K562 (cell line): ENCODE measurements around the gene RSPH9. TPM values are rescaled to one million over a fixed set of nuclear protein-coding genes. Genes with fewer than 3 reads are reported as not detected.

Experiments used
- CGGBP1 ChIP-seq: fragments of 250-450 bp; sonication (Bioruptor Pico); IDR thresholded peaks from 2 replicates; pipeline ENCODE4 v1.9.0; 2021; ENCODE audit warnings: mild to moderate bottlenecking
- EZH2 ChIP-seq: IDR thresholded peaks from 2 replicates; pipeline ENCODE4 v1.6.1; 2012; ENCODE audit warnings: low read depth, mild to moderate bottlenecking, inconsistent platforms, low read length, borderline replicate concordance
- HDAC6 ChIP-seq: IDR thresholded peaks from 2 replicates; pipeline ENCODE4 v1.6.1; 2012; ENCODE audit warnings: low read depth, mild to moderate bottlenecking, control low read depth, inconsistent platforms, low read length, moderate library complexity
- HMG20A ChIP-seq: fragments of 450-650 bp; formaldehyde crosslinking; conservative IDR thresholded peaks from 2 replicates; pipeline ENCODE4 v1.4.0; 2020; ENCODE audit warnings: mild to moderate bottlenecking, mixed read lengths
- MGA ChIP-seq: fragments of 450-650 bp; IDR thresholded peaks from 2 replicates; pipeline ENCODE4 v1.6.1; 2016; ENCODE audit warnings: mild to moderate bottlenecking, moderate library complexity
- MXI1 ChIP-seq: IDR thresholded peaks from 2 replicates; pipeline ENCODE4 v1.6.1; 2011; ENCODE audit warnings: low read depth, mild to moderate bottlenecking, improper control_type of control experiment, low read length
- RB1 ChIP-seq: fragments of 450-650 bp; IDR thresholded peaks from 2 replicates; pipeline ENCODE4 v1.6.1; 2017; ENCODE audit warnings: low read depth, mild to moderate bottlenecking
- SRSF3 ChIP-seq: fragments of 200-400 bp; formaldehyde crosslinking; IDR thresholded peaks from 2 replicates; pipeline ENCODE4 v1.6.1; 2016; ENCODE audit warnings: mild to moderate bottlenecking, low read length, moderate library complexity; ENCODE audit not compliant: insufficient read depth
- TAF15 ChIP-seq: fragments of 200-400 bp; formaldehyde crosslinking; IDR thresholded peaks from 2 replicates; pipeline ENCODE4 v1.6.1; 2017; ENCODE audit warnings: mild to moderate bottlenecking, low read depth, low read length, moderate library complexity
- TRIM28 ChIP-seq: fragments of 450-650 bp; IDR thresholded peaks from 2 replicates; pipeline ENCODE4 v1.6.1; 2017
- ZBTB49 ChIP-seq: sonication (generic); formaldehyde crosslinking; IDR thresholded peaks from 2 replicates; pipeline ENCODE4 v1.8.0; 2022; ENCODE audit warnings: missing genetic modification reagents, mild to moderate bottlenecking, borderline replicate concordance
- ZNF699 ChIP-seq: fragments of 250-450 bp; sonication (Bioruptor Pico); IDR thresholded peaks from 2 replicates; pipeline ENCODE4 v1.8.0; 2021; ENCODE audit warnings: mild to moderate bottlenecking, moderate library complexity; ENCODE audit not compliant: insufficient replicate concordance
- ZNF785 ChIP-seq: fragments of 250-450 bp; sonication (Bioruptor Pico); IDR thresholded peaks from 2 replicates; pipeline ENCODE4 v1.4.0; 2020; ENCODE audit warnings: mild to moderate bottlenecking
- polyA plus RNA-seq, 8 experiments: library from polyadenylated mRNA; depleted of rRNA in 4 of 8; stranded (reverse) in 5 of 8; unstranded in 3 of 8; fragments of >200 nt; fragmentation: Nextera tagmentation in 2 of 8; fragmentation: Illumina TruSeq in 1 of 8; extraction: Ambion mirVana in 2 of 8; extraction: Trizol in 1 of 8; gene quantifications; 2 replicates each; pipeline versions ENCODE4 v1.2.1 to v1.2.3, GENCODE V29; 2011 to 2014; ENCODE audit warnings: inconsistent platforms in 1 of 8, missing spikeins in 1 of 8
- total RNA-seq, 7 experiments: library from RNA; depleted of rRNA in 6 of 7; stranded (reverse); fragments of >200 nt in 6 of 7; fragmentation: Illumina TruSeq in 2 of 7; extraction: Trizol in 2 of 7; gene quantifications; 2 replicates each; pipeline versions ENCODE4 v1.2.1 to v1.2.3, GENCODE V29; 2011 to 2021; ENCODE audit warnings: low replicate concordance in 1 of 7

RSPH9 gene
- total and polyA plus RNA-seq, 9 of the 15 experiments (the other 6 are each of a cell fraction or from before 2014, with no cell fraction given): 0.05 to 0.60 (median 0.39) TPM; not detected in 6

DNA sequence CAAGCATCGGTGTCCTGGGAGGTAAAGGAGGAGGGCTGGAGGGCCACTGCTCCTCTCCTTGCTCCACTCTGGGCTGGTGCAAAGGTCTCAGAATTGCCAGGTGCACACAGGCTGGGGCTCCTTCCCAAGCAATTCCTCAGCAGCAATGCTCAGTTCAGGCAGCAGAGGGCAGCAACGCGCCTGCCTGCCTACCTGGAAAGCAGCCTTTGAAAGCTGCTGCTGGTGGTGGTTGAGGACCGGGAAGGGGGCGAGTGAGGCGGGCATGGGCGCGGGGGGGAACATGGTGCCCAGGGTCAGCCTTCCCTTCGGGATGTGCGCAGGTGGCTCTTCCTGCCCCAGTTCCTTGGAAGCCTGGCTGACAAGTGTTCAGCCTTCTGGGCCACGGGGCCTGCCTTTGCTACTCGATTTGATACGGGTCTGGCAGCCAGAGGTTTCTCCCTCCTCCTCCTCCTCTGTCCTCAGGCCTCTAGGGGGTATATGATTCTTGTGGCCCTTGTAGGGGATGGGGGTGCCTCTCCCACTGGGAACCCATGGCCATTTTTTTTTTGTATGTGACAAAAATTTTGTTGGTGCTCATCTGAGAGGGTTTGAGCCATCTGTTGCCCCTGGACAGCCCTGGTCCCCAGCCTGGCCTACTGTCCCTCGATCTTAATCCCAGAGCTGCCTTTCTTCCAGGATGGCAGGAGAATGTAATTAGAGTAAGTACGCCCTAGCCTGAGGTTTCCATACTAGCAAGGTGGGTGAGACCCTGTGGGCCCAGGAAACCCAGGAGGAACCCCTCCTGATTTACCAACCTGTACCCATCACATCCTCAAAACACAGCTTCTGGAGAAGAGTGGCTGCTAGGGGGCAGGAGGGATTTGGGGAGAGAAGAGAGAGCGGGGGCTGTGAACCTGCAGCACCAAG is 22.7 kb downstream of the RSPH9 start (continued):
- no peak for TF ChIP-seq SRSF3
- no peak for TF ChIP-seq MXI1
- no peak for TF ChIP-seq ZBTB49 (CRISPR knock-in tag)
- TF ChIP-seq CGGBP1 (CRISPR knock-in tag): no peak
- no peak for TF ChIP-seq EZH2
- TF ChIP-seq ZNF785 (CRISPR knock-in tag): no peak
- no peak for TF ChIP-seq ZNF699 (CRISPR knock-in tag)
- peak; percentile 72; the same call in 1 of the 2 replicates for TF ChIP-seq RB1
- no peak for TF ChIP-seq TRIM28
- no peak for TF ChIP-seq TAF15
- no peak for TF ChIP-seq HDAC6
- TF ChIP-seq MGA: no peak
- TF ChIP-seq HMG20A (CRISPR knock-in tag): no peak
